Measurements from ENCODE around the gene SUMO2.
A peak's percentile ranks its signal among the peaks of the same experiment; 100 is the strongest.
"Not testable (repeated sequence)": the region's sequence is repeated elsewhere in the genome, so short reads cannot be mapped to it uniquely, and the experiment has no call there.

SUMO2 gene

GRCh38 chr17:75146592-75146991 is 36.2 kb downstream of the SUMO2 start:
- no peak for DNase-seq

GRCh38 chr17:75144816-75145512 is 37.8 kb downstream of the SUMO2 start:
- no peak for DNase-seq

GRCh38 chr17:75142236-75142971 is 40.4 kb downstream of the SUMO2 start:
- no peak for DNase-seq

GRCh38 chr17:75138519-75138918 is 44.2 kb downstream of the SUMO2 start:
- DNase-seq, result no peak

- DNase-seq, result not testable (repeated sequence)
Observed at GRCh38 chr17:75137762-75138161, 45.0 kb downstream of the SUMO2 start.

- DNase-seq, result no peak
Observed at GRCh38 chr17:75135946-75136345, 46.8 kb downstream of the SUMO2 start.

GRCh38 chr17:75135452-75135851 is 47.3 kb downstream of the SUMO2 start:
- DNase-seq, result no peak

- DNase-seq, result not testable (repeated sequence)
Observed at GRCh38 chr17:75133607-75134347, 49.0 kb downstream of the SUMO2 start.

- no peak for DNase-seq
Observed at GRCh38 chr17:75133001-75133400, 49.8 kb downstream of the SUMO2 start.

- not testable (repeated sequence) for DNase-seq
Observed at GRCh38 chr17:75132018-75133000, 50.5 kb downstream of the SUMO2 start.

GRCh38 chr17:75131278-75132017 is 51.3 kb downstream of the SUMO2 start, which contains the start of gene NT5C:
Gene NT5C (minus strand): TSS chr17:75131742. CDS start chr17:75131707, 35 bp downstream.
- peak in 50 of 58 donors; percentile 19 to 82 (median 57) for DNase-seq

GRCh38 chr17:75130632-75131277 is 52.0 kb downstream of the SUMO2 start:
- DNase-seq, result peak in 30 of 58 donors; percentile 16 to 62 (median 46)

- DNase-seq, result no peak
Observed at GRCh38 chr17:75130059-75130631, 52.6 kb downstream of the SUMO2 start.

- no peak for DNase-seq
Observed at GRCh38 chr17:75129576-75129975, 53.2 kb downstream of the SUMO2 start.

- no peak for DNase-seq
Observed at GRCh38 chr17:75128694-75129505, 53.9 kb downstream of the SUMO2 start.

- DNase-seq, result not testable (repeated sequence)
Observed at GRCh38 chr17:75127936-75128335, 54.8 kb downstream of the SUMO2 start.

GRCh38 chr17:75126954-75127353 is 55.8 kb downstream of the SUMO2 start:
- no peak for DNase-seq

- DNase-seq, result no peak
Observed at GRCh38 chr17:75125984-75126383, 56.8 kb downstream of the SUMO2 start.

Data from anterior cingulate cortex (tissue), 58 donors.